ENCODE data around the gene VAV3. TPM values are rescaled to one million over a fixed set of nuclear protein-coding genes. Genes with fewer than 3 reads are reported as not detected.

The VAV3 gene
- total RNA-seq, 1 donor from 2014 or later: 0.64 TPM

DNA sequence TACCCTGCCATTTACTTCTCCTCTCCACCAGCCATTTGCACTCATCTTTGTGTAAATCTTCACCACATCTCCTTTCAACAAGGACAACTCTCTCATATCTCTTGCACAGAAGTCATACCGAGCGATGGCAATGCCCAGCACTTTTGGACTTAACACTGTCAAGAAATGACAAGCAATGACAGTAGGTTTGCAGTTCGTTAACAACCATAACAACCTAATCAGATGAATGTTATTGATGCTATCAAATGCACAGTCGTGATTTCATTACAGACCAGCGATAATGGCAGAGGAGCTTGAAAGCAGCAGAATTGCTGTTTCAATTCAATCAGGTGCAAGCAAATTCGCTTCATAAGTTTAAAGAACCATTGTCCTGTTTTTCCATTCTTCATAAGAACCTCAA lies 390.9 kb downstream of the VAV3 start:
- intact Hi-C loops (cut with DNase I): no loop called here
- DNase-seq (ENCODE audit: low spot score in 2 of 2): no peak
- Histone ChIP-seq H3K4me3 (no peak overlapping the region), H3K4me1 (no peaks in the 10 kb centered on the region), H3K27me3 (no peaks in the 10 kb centered on the region), H3K36me3 (no peaks in the 10 kb centered on the region), H3K9me3 (no peaks in the 10 kb centered on the region), H3K27ac (no peak overlapping the region)
- TF ChIP-seq, protein P1, sequence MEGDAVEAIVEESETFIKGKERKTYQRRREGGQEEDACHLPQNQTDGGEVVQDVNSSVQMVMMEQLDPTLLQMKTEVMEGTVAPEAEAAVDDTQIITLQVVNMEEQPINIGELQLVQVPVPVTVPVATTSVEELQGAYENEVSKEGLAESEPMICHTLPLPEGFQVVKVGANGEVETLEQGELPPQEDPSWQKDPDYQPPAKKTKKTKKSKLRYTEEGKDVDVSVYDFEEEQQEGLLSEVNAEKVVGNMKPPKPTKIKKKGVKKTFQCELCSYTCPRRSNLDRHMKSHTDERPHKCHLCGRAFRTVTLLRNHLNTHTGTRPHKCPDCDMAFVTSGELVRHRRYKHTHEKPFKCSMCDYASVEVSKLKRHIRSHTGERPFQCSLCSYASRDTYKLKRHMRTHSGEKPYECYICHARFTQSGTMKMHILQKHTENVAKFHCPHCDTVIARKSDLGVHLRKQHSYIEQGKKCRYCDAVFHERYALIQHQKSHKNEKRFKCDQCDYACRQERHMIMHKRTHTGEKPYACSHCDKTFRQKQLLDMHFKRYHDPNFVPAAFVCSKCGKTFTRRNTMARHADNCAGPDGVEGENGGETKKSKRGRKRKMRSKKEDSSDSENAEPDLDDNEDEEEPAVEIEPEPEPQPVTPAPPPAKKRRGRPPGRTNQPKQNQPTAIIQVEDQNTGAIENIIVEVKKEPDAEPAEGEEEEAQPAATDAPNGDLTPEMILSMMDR (IDR thresholded peaks at IDR 0.05): no peak

DNA sequence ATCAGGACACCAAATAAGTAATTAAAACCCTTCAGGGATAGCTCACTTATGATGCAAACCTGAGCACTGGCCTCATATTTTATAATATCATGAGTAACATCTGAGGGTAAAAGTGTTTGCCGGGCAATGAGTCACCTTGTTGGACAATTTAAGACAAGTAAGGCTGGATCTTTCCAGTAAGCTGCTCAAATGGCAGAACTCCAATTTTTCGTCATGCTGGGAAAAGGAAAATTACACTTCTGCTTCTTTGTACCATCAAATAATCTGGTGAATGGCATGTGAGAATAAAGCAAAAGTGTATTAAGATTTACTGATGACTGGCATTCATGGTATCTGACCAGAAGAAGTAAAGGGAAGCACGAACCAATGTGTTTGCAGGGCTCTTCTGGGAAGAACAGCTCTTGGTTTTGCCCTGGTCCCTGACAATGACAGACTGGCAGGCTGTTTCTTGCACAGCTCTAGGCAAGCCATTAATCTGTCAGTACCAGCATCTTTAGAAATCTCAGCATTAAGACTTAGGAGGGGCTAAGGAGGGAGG lies 392.2 kb downstream of the VAV3 start:
- Histone ChIP-seq H3K4me3 (no peak overlapping the region), H3K27ac (no peak overlapping the region), H3K27me3 (no peaks in the 10 kb centered on the region), H3K9me3 (no peaks in the 10 kb centered on the region), H3K36me3 (no peaks in the 10 kb centered on the region), H3K4me1 (no peaks in the 10 kb centered on the region)
- DNase-seq (ENCODE audit: low spot score in 2 of 2): no peak
- intact Hi-C loops (cut with DNase I): no loop called here
- TF ChIP-seq, protein P1 (IDR thresholded peaks at IDR 0.05): no peak

DNA sequence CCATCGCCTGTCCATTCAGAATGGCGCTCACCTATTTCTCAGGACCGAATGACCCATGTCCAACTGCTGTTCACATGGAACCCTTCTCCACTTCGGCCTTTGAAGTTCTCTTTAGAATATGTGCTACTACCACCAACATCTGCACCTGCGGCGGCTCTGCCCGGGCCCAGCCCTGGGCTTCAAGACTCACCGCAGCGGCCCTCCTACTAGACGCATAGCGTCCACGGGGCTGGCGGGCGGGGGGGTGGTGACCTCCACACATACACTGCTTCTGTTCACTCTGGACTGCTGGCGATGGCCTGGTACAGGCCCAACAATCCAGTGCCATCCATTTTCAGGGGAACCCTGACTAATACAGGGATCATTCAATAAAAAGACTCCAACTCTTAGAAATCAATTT lies 394.2 kb downstream of the VAV3 start:
- H3K4me3 ChIP-seq: no peak overlapping the region
- no peak overlapping the region for H3K27ac ChIP-seq
- no peaks in the 10 kb centered on the region for H3K9me3 ChIP-seq
- no peaks in the 10 kb centered on the region for H3K27me3 ChIP-seq
- DNase-seq (ENCODE audit: low spot score in 2 of 2): no peak
- intact Hi-C loops (cut with DNase I): no loop called here
- TF ChIP-seq, protein P1 (IDR thresholded peaks at IDR 0.05): no peak
- H3K4me1 ChIP-seq: no peaks in the 10 kb centered on the region
- no peaks in the 10 kb centered on the region for H3K36me3 ChIP-seq

GRCh38 chr1:107563441-107563840 lies 401.5 kb downstream of the VAV3 start:
- no peaks in the 10 kb centered on the region for H3K36me3 ChIP-seq
- H3K27me3 ChIP-seq: no peaks in the 10 kb centered on the region
- no peak overlapping the region for H3K27ac ChIP-seq
- no peak for DNase-seq (ENCODE audit: low spot score in 2 of 2)
- H3K9me3 ChIP-seq: no peaks in the 10 kb centered on the region
- no peak overlapping the region for H3K4me3 ChIP-seq
- intact Hi-C loops (cut with DNase I): no loop called here
- TF ChIP-seq, protein P1 (IDR thresholded peaks at IDR 0.05): no peak
- no peaks in the 10 kb centered on the region for H3K4me1 ChIP-seq

GRCh38 chr1:107559881-107560280 lies 405.1 kb downstream of the VAV3 start:
- Histone ChIP-seq H3K27ac (no peak overlapping the region), H3K4me1 (no peaks in the 10 kb centered on the region), H3K36me3 (no peaks in the 10 kb centered on the region), H3K27me3 (no peaks in the 10 kb centered on the region), H3K4me3 (no peak overlapping the region), H3K9me3 (no peaks in the 10 kb centered on the region)
- DNase-seq (ENCODE audit: low spot score in 2 of 2): no peak
- TF ChIP-seq, protein P1 (IDR thresholded peaks at IDR 0.05): no peak
- intact Hi-C loops (cut with DNase I): no loop called here

GRCh38 chr1:107557095-107557494 lies 407.9 kb downstream of the VAV3 start:
- Histone ChIP-seq H3K27ac (no peak overlapping the region), H3K27me3 (no peaks in the 10 kb centered on the region), H3K4me3 (no peak overlapping the region), H3K4me1 (no peaks in the 10 kb centered on the region), H3K36me3 (no peaks in the 10 kb centered on the region), H3K9me3 (no peaks in the 10 kb centered on the region)
- TF ChIP-seq, protein P1 (IDR thresholded peaks at IDR 0.05): no peak
- no peak for DNase-seq (ENCODE audit: low spot score in 2 of 2)
- intact Hi-C loops (cut with DNase I): no loop called here

Measured in ascending aorta (tissue), 2 donors.